Suprapubic skin (tissue), 4 donors: Measurements from ENCODE around the gene DPYSL5. TPM values are rescaled to one million over a fixed set of nuclear protein-coding genes. Genes with fewer than 3 reads are reported as not detected.

Experiments used
- DNase-seq, 2 donors: peaks; one replicate each; pipeline ENCODE4 v3.0.0-alpha.2; 2019; ENCODE audit warnings: low spot score in 2 of 2
- H3K27ac ChIP-seq: fragments of 200-600 bp; sonication (generic); one replicate; pipeline ENCODE4 v1.5.1; 2019
- H3K27me3 ChIP-seq: fragments of 200-600 bp; sonication (generic); one replicate; pipeline ENCODE4 v1.5.1; 2019
- H3K36me3 ChIP-seq: fragments of 200-600 bp; sonication (generic); one replicate; pipeline ENCODE4 v1.5.1; 2019
- H3K4me1 ChIP-seq: fragments of 200-600 bp; sonication (generic); one replicate; pipeline ENCODE4 v1.5.1; 2019
- H3K4me3 ChIP-seq: fragments of 200-600 bp; sonication (generic); one replicate; pipeline ENCODE4 v1.5.1; 2019; ENCODE audit warnings: mild to moderate bottlenecking
- H3K9me3 ChIP-seq: fragments of 200-600 bp; sonication (generic); one replicate; pipeline ENCODE4 v1.5.1; 2019
- CTCF ChIP-seq, 2 donors: fragments of 200-600 bp in 1 of 2; fragments of 450-650 bp in 1 of 2; sonication (generic) in 1 of 2; IDR thresholded peaks; one replicate each; pipeline ENCODE4 v1.5.1; 2016 to 2019; ENCODE audit warnings: antibody characterized with exemption in 2 of 2, mild to moderate bottlenecking in 1 of 2, moderate library complexity in 1 of 2
- EP300 ChIP-seq: sonication (generic); formaldehyde crosslinking; IDR thresholded peaks from one replicate; pipeline ENCODE4 v1.6.1; 2017; ENCODE audit warnings: antibody characterized with exemption
- POLR2A ChIP-seq, 2 donors: fragments of 450-650 bp; IDR thresholded peaks; one replicate each; pipeline ENCODE4 v1.6.1; 2017; ENCODE audit warnings: antibody characterized with exemption in 2 of 2, mild to moderate bottlenecking in 2 of 2, moderate library complexity in 2 of 2
- POLR2AphosphoS5 ChIP-seq, 3 donors: sonication (generic); formaldehyde crosslinking; IDR thresholded peaks; one replicate each; pipeline ENCODE4 v1.6.1; 2017; ENCODE audit warnings: antibody characterized with exemption in 3 of 3
- WGBS: methylation state at CpG from one replicate; pipeline ENCODE4 v1.1.5; 2018; 5-methylcytosine and 5-hydroxymethylcytosine counted together
- total RNA-seq, 4 donors: library from RNA; depleted of rRNA; stranded (reverse); fragments of >200 nt; gene quantifications; one replicate each; pipeline ENCODE4 v1.1.0, GENCODE V29; 2016

Gene DPYSL5
- total RNA-seq, 4 donors from 2014 or later: not detected

- Histone ChIP-seq H3K4me3 (no peak overlapping the region), H3K27me3 (peaks cover 7% of the 10 kb centered on the region), H3K9me3 (no peaks in the 10 kb centered on the region), H3K4me1 (no peaks in the 10 kb centered on the region), H3K36me3 (no peaks in the 10 kb centered on the region), H3K27ac (no peak overlapping the region)
- 90% methylated on average over 3 of the region's 3 CpGs for WGBS
- no peak for DNase-seq
- TF ChIP-seq CTCF (IDR thresholded peaks at IDR 0.05) (no peak), EP300 (no peak), POLR2A (IDR thresholded peaks at IDR 0.05) (no peak), POLR2AphosphoS5 (IDR thresholded peaks at IDR 0.05) (no peak)
Measured at GRCh38 chr2:26809211-26809610, 38.7 kb upstream of the DPYSL5 start.

GRCh38 chr2:26809876-26810577 is 37.9 kb upstream of the DPYSL5 start:
- WGBS: 48% methylated on average over 6 of the region's 6 CpGs
- peak in 1 of 2 donors; percentile 32 for DNase-seq
- no peak for TF ChIP-seq POLR2AphosphoS5 (IDR thresholded peaks at IDR 0.05)
- TF ChIP-seq EP300: no peak
- no peak for TF ChIP-seq POLR2A (IDR thresholded peaks at IDR 0.05)
- TF ChIP-seq CTCF (IDR thresholded peaks at IDR 0.05): no peak
- Histone ChIP-seq H3K4me1 (no peaks in the 10 kb centered on the region), H3K9me3 (no peaks in the 10 kb centered on the region), H3K4me3 (no peak overlapping the region), H3K36me3 (no peaks in the 10 kb centered on the region), H3K27me3 (peaks cover 11% of the 10 kb centered on the region), H3K27ac (no peak overlapping the region)

GRCh38 chr2:26811261-26811660 is 36.7 kb upstream of the DPYSL5 start:
- TF ChIP-seq EP300 (no peak), POLR2A (IDR thresholded peaks at IDR 0.05) (no peak), CTCF (IDR thresholded peaks at IDR 0.05) (no peak), POLR2AphosphoS5 (IDR thresholded peaks at IDR 0.05) (no peak)
- Histone ChIP-seq H3K36me3 (no peaks in the 10 kb centered on the region), H3K4me1 (no peaks in the 10 kb centered on the region), H3K9me3 (no peaks in the 10 kb centered on the region), H3K27ac (no peak overlapping the region), H3K27me3 (peaks cover 16% of the 10 kb centered on the region), H3K4me3 (no peak overlapping the region)
- 81% methylated on average over 8 of the region's 8 CpGs for WGBS
- peak in 1 of 2 donors; percentile 34 for DNase-seq

- peaks cover 21% of the 10 kb centered on the region for H3K27me3 ChIP-seq
Measured at GRCh38 chr2:26811791-26812694, 35.9 kb upstream of the DPYSL5 start.

More at GRCh38 chr2:26811791-26812694, 35.9 kb upstream of the DPYSL5 start:
- no peak overlapping the region for H3K4me3 ChIP-seq
- no peak for TF ChIP-seq POLR2A (IDR thresholded peaks at IDR 0.05)
- TF ChIP-seq CTCF (IDR thresholded peaks at IDR 0.05): no peak
- TF ChIP-seq POLR2AphosphoS5 (IDR thresholded peaks at IDR 0.05): no peak
- no peak for TF ChIP-seq EP300
- no peaks in the 10 kb centered on the region for H3K4me1 ChIP-seq
- H3K27ac ChIP-seq: no peak overlapping the region
- H3K36me3 ChIP-seq: no peaks in the 10 kb centered on the region
- H3K9me3 ChIP-seq: no peaks in the 10 kb centered on the region
- 85% methylated on average over 14 of the region's 14 CpGs for WGBS
- peak in 1 of 2 donors; percentile 47 for DNase-seq
